Measurements from ENCODE around the gene FLNB.

Gene FLNB

DNA sequence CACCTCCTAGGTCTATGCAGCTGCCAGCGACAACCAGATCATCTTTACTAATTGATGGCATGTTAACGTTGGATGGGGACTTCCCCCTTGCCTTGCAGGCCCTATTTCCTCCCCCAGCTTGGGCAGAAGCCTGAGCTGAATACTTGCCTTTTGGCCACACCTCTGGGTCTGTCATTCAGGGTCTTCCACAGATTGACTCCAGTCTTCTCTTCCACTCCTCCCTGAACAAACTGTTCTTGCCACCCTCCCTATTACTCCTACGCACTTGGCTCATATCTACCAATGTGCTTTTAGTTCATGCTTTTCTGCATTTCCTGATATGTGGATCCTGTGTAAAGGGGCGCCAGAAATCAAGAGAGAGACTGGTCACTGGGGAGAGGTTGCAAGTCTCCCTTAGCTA lies 129.1 kb downstream of the FLNB start:
- H3K36me3 ChIP-seq (ENCODE audit: control insufficient read depth in 2 of 2, insufficient read depth in 1 of 2, low read length in 2 of 2) = peaks cover 9 to 85% of the 10 kb centered on the region in 2 experiments
- H3K4me3 ChIP-seq (ENCODE audit: low read depth, low read length) = no peak overlapping the region
- ChIA-PET POLR2A (no interaction called here), CTCF (no interaction called here)
- H3K4me1 ChIP-seq (ENCODE audit: control insufficient read depth, insufficient read depth, low read length) = no peaks in the 10 kb centered on the region
- H3K27ac ChIP-seq (ENCODE audit: extremely low read depth, low read depth, low read length) = no peak overlapping the region
- no peaks in the 10 kb centered on the region for H3K9me3 ChIP-seq (ENCODE audit: control insufficient read depth, insufficient read depth, low read depth, low read length)
- TF ChIP-seq ZNF157 (tag by site-specific recombination; IDR thresholded peaks at IDR 0.05) (no peak), GLIS2 (tag by site-specific recombination; IDR thresholded peaks at IDR 0.05) (no peak), ZNF169 (tag by site-specific recombination; IDR thresholded peaks at IDR 0.05) (no peak), ZNF792 (tag by site-specific recombination; IDR thresholded peaks at IDR 0.05) (no peak), ZNF354C (tag by site-specific recombination; IDR thresholded peaks at IDR 0.05; ENCODE audit: borderline replicate concordance, low read depth) (no peak), ZNF600 (tag by site-specific recombination; IDR thresholded peaks at IDR 0.05) (no peak), SCRT2 (tag by site-specific recombination; IDR thresholded peaks at IDR 0.05) (no peak), ZNF184 (tag by site-specific recombination; IDR thresholded peaks at IDR 0.05) (no peak), ZBTB1 (tag by site-specific recombination; IDR thresholded peaks at IDR 0.05) (no peak), ZFP37 (tag by site-specific recombination; IDR thresholded peaks at IDR 0.05) (no peak), ZNF140 (tag by site-specific recombination; IDR thresholded peaks at IDR 0.05) (no peak), KLF8 (tag by site-specific recombination; IDR thresholded peaks at IDR 0.05) (no peak), ZNF707 (tag by site-specific recombination; IDR thresholded peaks at IDR 0.05) (no peak)
- TF ChIP-seq, protein P1, sequence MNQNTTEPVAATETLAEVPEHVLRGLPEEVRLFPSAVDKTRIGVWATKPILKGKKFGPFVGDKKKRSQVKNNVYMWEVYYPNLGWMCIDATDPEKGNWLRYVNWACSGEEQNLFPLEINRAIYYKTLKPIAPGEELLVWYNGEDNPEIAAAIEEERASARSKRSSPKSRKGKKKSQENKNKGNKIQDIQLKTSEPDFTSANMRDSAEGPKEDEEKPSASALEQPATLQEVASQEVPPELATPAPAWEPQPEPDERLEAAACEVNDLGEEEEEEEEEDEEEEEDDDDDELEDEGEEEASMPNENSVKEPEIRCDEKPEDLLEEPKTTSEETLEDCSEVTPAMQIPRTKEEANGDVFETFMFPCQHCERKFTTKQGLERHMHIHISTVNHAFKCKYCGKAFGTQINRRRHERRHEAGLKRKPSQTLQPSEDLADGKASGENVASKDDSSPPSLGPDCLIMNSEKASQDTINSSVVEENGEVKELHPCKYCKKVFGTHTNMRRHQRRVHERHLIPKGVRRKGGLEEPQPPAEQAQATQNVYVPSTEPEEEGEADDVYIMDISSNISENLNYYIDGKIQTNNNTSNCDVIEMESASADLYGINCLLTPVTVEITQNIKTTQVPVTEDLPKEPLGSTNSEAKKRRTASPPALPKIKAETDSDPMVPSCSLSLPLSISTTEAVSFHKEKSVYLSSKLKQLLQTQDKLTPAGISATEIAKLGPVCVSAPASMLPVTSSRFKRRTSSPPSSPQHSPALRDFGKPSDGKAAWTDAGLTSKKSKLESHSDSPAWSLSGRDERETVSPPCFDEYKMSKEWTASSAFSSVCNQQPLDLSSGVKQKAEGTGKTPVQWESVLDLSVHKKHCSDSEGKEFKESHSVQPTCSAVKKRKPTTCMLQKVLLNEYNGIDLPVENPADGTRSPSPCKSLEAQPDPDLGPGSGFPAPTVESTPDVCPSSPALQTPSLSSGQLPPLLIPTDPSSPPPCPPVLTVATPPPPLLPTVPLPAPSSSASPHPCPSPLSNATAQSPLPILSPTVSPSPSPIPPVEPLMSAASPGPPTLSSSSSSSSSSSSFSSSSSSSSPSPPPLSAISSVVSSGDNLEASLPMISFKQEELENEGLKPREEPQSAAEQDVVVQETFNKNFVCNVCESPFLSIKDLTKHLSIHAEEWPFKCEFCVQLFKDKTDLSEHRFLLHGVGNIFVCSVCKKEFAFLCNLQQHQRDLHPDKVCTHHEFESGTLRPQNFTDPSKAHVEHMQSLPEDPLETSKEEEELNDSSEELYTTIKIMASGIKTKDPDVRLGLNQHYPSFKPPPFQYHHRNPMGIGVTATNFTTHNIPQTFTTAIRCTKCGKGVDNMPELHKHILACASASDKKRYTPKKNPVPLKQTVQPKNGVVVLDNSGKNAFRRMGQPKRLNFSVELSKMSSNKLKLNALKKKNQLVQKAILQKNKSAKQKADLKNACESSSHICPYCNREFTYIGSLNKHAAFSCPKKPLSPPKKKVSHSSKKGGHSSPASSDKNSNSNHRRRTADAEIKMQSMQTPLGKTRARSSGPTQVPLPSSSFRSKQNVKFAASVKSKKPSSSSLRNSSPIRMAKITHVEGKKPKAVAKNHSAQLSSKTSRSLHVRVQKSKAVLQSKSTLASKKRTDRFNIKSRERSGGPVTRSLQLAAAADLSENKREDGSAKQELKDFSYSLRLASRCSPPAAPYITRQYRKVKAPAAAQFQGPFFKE (tag by site-specific recombination; IDR thresholded peaks at IDR 0.05; ENCODE audit: borderline replicate concordance) = no peak
- TF ChIP-seq, protein P2, sequence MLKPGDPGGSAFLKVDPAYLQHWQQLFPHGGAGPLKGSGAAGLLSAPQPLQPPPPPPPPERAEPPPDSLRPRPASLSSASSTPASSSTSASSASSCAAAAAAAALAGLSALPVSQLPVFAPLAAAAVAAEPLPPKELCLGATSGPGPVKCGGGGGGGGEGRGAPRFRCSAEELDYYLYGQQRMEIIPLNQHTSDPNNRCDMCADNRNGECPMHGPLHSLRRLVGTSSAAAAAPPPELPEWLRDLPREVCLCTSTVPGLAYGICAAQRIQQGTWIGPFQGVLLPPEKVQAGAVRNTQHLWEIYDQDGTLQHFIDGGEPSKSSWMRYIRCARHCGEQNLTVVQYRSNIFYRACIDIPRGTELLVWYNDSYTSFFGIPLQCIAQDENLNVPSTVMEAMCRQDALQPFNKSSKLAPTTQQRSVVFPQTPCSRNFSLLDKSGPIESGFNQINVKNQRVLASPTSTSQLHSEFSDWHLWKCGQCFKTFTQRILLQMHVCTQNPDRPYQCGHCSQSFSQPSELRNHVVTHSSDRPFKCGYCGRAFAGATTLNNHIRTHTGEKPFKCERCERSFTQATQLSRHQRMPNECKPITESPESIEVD (tag by site-specific recombination; IDR thresholded peaks at IDR 0.05) = no peak
- TF ChIP-seq, protein P3, sequence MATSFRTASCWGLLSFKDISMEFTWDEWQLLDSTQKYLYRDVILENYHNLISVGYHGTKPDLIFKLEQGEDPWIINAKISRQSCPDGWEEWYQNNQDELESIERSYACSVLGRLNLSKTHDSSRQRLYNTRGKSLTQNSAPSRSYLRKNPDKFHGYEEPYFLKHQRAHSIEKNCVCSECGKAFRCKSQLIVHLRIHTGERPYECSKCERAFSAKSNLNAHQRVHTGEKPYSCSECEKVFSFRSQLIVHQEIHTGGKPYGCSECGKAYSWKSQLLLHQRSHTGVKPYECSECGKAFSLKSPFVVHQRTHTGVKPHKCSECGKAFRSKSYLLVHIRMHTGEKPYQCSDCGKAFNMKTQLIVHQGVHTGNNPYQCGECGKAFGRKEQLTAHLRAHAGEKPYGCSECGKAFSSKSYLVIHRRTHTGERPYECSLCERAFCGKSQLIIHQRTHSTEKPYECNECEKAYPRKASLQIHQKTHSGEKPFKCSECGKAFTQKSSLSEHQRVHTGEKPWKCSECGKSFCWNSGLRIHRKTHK (tag by site-specific recombination; IDR thresholded peaks at IDR 0.05) = no peak
- TF ChIP-seq, protein P4, sequence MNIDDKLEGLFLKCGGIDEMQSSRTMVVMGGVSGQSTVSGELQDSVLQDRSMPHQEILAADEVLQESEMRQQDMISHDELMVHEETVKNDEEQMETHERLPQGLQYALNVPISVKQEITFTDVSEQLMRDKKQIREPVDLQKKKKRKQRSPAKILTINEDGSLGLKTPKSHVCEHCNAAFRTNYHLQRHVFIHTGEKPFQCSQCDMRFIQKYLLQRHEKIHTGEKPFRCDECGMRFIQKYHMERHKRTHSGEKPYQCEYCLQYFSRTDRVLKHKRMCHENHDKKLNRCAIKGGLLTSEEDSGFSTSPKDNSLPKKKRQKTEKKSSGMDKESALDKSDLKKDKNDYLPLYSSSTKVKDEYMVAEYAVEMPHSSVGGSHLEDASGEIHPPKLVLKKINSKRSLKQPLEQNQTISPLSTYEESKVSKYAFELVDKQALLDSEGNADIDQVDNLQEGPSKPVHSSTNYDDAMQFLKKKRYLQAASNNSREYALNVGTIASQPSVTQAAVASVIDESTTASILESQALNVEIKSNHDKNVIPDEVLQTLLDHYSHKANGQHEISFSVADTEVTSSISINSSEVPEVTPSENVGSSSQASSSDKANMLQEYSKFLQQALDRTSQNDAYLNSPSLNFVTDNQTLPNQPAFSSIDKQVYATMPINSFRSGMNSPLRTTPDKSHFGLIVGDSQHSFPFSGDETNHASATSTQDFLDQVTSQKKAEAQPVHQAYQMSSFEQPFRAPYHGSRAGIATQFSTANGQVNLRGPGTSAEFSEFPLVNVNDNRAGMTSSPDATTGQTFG (tag by site-specific recombination; IDR thresholded peaks at IDR 0.05; ENCODE audit: borderline replicate concordance) = no peak
- TF ChIP-seq, protein P5, sequence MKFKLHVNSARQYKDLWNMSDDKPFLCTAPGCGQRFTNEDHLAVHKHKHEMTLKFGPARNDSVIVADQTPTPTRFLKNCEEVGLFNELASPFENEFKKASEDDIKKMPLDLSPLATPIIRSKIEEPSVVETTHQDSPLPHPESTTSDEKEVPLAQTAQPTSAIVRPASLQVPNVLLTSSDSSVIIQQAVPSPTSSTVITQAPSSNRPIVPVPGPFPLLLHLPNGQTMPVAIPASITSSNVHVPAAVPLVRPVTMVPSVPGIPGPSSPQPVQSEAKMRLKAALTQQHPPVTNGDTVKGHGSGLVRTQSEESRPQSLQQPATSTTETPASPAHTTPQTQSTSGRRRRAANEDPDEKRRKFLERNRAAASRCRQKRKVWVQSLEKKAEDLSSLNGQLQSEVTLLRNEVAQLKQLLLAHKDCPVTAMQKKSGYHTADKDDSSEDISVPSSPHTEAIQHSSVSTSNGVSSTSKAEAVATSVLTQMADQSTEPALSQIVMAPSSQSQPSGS (tag by site-specific recombination; IDR thresholded peaks at IDR 0.05; ENCODE audit: low read depth) = no peak

Data from HEK293 (cell line).